HG03064 (cell line): Measurements from ENCODE around the gene ARID5A.

ENCODE experiments used
- ATAC-seq: cut with Tn5 transposase; IDR thresholded peaks from one replicate; pipeline ENCODE4 v1.9.1; 2021; ENCODE audit warnings: low read depth; ENCODE audit not compliant: unreplicated experiment

The ARID5A gene

DNA sequence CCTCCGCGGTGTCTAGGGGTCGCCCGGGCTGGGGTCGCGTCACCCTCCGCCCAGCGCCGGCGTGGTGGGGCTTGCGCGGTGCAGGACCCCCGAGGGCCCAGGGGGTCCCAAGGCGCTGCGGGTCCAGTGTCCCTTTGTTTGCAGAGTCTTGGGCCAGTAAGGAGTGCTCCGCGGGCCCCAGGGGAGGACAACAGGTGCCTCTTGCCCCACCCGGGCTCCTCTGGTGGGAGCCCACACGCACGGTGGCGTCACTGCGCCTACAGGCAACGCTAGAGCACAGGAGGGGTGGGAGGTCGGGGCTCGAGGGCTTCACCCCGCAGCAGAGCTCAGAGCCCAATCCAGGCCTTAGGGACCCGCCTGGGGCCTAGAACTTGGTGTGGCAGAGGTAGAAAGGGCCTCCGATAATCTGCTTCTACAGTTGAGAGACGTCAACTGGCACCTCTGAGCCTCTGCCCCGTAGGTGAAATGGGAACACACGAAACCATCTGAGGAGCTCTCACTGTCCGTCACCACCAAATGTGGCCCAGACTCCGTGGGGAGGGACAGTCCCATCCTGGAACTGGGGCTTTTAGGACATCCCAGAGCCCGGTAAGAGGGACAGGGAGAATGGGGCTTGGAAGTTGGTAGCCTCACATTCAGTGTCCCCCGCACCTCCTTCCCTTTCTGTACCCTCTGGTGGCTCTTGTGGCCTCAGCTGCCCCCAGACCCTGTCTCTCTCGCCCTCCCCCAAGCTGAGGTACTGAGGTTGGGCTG is 1.4 kb downstream of the ARID5A start:
- no peak for ATAC-seq

- no peak for ATAC-seq
Observed at GRCh38 chr2:96538487-96539214, 2.1 kb downstream of the ARID5A start.

DNA sequence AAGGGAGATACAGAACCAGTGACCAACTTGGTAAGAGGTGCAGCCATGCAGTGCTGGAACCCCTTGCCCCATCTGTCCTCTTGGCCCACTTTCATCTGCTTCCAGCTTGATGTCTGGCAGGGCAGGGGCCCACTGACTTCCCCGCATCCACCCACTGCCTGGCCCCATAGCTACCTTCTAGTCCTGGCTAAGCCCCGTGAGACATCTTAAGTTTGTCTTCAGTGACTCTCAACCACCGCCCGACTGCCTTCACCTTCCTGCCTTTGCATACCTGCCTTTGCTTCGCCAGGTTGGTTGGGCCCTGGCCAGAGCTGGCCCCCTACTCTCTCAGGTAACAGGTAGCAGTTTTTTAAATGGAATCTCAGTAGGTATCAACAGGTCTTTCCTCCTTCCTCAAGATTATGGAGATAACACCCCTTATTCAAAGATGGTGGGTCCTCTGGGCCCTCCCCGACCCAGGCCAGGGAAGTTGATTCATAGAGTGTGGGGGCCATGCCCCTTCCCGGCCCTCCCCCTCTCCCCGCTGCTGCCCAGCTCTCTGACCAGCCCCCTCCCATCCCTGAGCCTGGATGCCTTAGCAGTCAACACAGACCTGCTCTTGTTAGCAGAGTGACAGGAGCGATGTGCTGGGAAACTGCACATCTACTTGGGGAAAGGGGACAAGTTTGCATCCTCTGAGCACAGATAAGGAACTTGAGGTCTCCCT is 2.8 kb downstream of the ARID5A start:
- ATAC-seq, result no peak

DNA sequence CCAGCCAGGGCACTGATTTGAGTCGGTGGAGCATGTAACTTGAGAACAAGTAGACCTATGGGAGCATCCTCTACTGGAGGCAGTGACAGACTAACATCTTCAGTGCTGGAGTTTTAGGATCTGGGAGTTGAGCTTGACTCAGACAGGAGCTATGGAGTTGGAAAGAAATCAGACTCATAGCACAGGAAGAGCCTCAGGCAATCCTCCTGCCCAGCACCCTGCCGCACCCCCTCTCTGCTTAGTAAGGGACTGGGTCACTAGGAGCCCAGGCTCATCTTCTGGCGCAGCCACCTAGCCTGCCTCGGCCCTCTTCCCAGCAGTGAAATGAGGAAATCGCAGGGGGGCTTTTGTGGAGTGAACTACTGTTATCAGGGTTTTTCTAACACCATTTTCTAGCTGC is 3.6 kb downstream of the ARID5A start:
- no peak for ATAC-seq

- ATAC-seq, result no peak
Observed at GRCh38 chr2:96541398-96542152, 5.0 kb downstream of the ARID5A start.

GRCh38 chr2:96542357-96542977 is 5.9 kb downstream of the ARID5A start:
- no peak for ATAC-seq

- no peak for ATAC-seq
Observed at GRCh38 chr2:96546321-96546720, 9.8 kb downstream of the ARID5A start.

- ATAC-seq, result no peak
Observed at GRCh38 chr2:96546797-96547196, 10.2 kb downstream of the ARID5A start.

- no peak for ATAC-seq
Observed at GRCh38 chr2:96547203-96547641, 10.7 kb downstream of the ARID5A start.

GRCh38 chr2:96547731-96548171 is 11.2 kb downstream of the ARID5A start:
- ATAC-seq, result no peak

DNA sequence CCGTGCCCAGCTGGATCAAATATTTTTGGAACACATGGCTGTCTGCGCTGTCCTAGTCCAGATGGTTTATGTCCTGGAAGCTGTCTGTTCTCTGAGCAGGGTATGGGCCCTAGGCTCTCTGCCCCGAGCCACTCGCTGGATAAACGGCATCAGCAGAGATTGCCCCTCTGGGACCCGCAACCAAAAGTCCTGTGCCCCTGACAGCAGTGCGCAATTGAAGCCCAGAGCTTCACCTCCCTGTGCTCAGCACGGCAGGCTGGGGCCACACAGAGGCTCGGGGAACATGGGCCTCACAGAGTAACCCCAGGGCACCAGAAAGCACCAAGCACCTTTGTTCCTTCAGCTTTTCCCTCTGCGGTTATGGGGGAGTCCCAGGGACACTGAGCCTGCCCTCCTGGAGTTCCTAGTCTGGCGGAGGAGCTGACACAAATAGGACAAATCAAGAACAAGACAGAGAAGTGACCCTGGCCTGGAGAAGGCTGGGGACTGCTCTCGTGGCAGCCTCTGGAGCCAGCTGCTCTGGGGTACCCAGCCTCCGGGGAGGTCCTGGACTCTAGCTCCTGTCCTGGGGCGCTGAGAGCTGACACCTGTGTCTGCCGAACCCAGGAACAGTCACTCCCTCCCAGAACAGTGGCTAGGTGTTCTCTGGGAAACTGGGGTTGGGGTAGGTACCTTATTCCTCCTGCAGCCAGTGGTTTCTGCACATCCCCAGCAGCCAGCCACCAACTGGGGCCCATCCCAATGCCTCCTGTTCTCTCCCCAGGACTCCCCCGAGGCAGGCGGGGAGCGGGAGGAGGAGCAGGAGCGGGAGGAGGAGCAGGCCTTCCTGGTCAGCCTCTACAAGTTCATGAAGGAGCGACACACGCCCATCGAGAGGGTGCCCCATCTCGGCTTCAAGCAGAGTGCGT is 12.3 kb downstream of the ARID5A start:
- ATAC-seq, result no peak

GRCh38 chr2:96549466-96549785 is 12.9 kb downstream of the ARID5A start:
- ATAC-seq, result no peak

- ATAC-seq, result no peak
Observed at GRCh38 chr2:96549967-96550786, 13.6 kb downstream of the ARID5A start.

GRCh38 chr2:96550787-96551604 is 14.4 kb downstream of the ARID5A start:
- ATAC-seq, result no peak

GRCh38 chr2:96551605-96552314 is 15.2 kb downstream of the ARID5A start:
- ATAC-seq, result no peak

DNA sequence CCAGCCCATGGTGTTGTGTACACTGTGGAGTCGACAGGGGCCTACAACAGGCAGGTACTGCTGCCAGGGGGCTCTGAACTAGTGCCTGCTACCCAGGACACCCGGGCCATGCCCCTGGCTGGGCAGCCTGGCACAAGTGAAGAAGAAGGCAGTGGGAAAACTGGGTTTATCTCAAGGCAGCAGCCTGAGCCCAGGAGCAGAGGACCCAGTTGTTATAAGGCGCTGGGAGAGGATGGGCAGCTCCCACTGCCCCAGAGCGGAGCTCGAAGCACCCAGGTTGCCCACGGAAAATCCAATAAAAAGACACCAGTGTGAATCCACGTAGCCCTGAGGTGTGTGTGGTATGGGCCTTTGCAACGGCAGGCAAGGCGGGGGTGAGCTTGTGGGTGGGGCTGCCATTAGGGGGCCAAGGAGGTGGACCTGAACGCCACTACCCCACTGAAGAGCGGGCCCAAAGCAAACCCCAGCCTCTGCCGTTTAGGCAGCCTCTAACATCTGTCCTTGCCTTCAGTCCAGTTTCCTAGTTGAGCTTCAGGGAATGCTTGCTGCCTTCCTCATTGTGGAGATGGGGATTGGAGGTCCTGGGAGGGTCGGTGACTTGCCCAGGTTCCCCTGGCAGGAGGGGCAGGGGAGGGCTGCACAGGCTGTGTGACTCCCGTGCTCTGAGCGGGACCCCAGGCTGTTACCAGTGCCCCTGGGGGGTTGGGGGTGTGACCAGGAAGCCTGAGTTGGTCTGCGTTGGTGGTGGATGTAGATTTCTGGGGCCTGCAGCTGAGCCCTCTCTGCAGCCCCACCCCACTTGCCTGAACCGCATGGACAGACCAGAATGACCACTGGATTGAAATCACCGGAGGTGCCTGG is 16.0 kb downstream of the ARID5A start:
- ATAC-seq, result no peak
